SK-N-SH treated with all-trans-retinoic acid at 6 μM for 48 hours (cell line): ENCODE data around the gene CARM1.

Experiments used
- ARNTL ChIP-seq: fragments of 450-650 bp; formaldehyde crosslinking; IDR thresholded peaks from 2 replicates; pipeline ENCODE4 v1.5.0; 2020; ENCODE audit warnings: low read depth, mild to moderate bottlenecking, moderate library complexity, borderline replicate concordance
- CSDC2 ChIP-seq: fragments of 250-450 bp; sonication (Bioruptor Pico); IDR thresholded peaks from 2 replicates; pipeline ENCODE4 v1.5.0; 2020; ENCODE audit warnings: mild to moderate bottlenecking, moderate library complexity
- ZC3H10 ChIP-seq: fragments of 250-450 bp; sonication (Bioruptor Pico); IDR thresholded peaks from 2 replicates; pipeline ENCODE4 v1.5.1; 2021; ENCODE audit warnings: mild to moderate bottlenecking, moderate library complexity
- ZFP3 ChIP-seq: fragments of 250-450 bp; sonication (Bioruptor Pico); IDR thresholded peaks from 2 replicates; pipeline ENCODE4 v1.5.0; 2020; ENCODE audit warnings: mild to moderate bottlenecking, moderate library complexity
- ZFP30 ChIP-seq: fragments of 450-650 bp; formaldehyde crosslinking; IDR thresholded peaks from 2 replicates; pipeline ENCODE4 v1.5.0; 2022; ENCODE audit warnings: mild to moderate bottlenecking, moderate library complexity
- ZNF8 ChIP-seq: fragments of 450-650 bp; formaldehyde crosslinking; IDR thresholded peaks from 2 replicates; pipeline ENCODE4 v1.5.0; 2020; ENCODE audit warnings: mild to moderate bottlenecking, moderate library complexity
- TF ChIP-seq, protein P1 (sequence below): fragments of 250-450 bp; sonication (Bioruptor Pico); IDR thresholded peaks from 2 replicates; pipeline ENCODE4 v1.5.1; 2020; ENCODE audit warnings: low read depth, mild to moderate bottlenecking, moderate library complexity
- TF ChIP-seq, protein P2 (sequence below): fragments of 250-450 bp; sonication (Bioruptor Pico); IDR thresholded peaks from 2 replicates; pipeline ENCODE4 v1.5.1; 2021; ENCODE audit warnings: mild to moderate bottlenecking, moderate library complexity
- TF ChIP-seq, protein P3 (sequence below): fragments of 250-450 bp; sonication (Bioruptor Pico); IDR thresholded peaks from 2 replicates; pipeline ENCODE4 v1.8.0; 2020; ENCODE audit warnings: mild to moderate bottlenecking, moderate library complexity, borderline replicate concordance

DNA sequence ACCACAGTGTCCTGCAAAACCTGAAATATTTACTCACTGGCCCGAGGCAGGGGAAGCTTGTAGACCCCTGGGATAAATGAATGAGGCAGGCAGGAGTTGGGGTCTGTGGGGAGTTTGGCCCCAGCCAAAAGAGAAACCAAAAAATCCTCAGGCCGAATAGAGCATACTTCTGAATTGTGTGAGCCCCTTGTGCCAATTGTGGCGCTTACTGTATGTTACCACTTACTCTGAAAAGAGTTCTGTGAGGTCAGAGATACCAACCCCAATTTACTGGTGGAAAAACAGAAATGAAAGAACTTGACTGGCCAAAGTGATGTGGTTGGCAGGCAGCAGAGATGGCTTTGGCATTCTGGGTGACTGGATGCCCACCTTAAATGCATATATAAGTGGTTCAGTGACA lies 6.9 kb downstream of the CARM1 start:
- no peak for TF ChIP-seq ZFP3 (CRISPR knock-in tag)
- TF ChIP-seq, protein P1, sequence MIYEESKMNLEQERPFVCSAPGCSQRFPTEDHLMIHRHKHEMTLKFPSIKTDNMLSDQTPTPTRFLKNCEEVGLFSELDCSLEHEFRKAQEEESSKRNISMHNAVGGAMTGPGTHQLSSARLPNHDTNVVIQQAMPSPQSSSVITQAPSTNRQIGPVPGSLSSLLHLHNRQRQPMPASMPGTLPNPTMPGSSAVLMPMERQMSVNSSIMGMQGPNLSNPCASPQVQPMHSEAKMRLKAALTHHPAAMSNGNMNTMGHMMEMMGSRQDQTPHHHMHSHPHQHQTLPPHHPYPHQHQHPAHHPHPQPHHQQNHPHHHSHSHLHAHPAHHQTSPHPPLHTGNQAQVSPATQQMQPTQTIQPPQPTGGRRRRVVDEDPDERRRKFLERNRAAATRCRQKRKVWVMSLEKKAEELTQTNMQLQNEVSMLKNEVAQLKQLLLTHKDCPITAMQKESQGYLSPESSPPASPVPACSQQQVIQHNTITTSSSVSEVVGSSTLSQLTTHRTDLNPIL (CRISPR knock-in tag), result no peak
- TF ChIP-seq ZNF8 (CRISPR knock-in tag), result no peak
- TF ChIP-seq, protein P2, sequence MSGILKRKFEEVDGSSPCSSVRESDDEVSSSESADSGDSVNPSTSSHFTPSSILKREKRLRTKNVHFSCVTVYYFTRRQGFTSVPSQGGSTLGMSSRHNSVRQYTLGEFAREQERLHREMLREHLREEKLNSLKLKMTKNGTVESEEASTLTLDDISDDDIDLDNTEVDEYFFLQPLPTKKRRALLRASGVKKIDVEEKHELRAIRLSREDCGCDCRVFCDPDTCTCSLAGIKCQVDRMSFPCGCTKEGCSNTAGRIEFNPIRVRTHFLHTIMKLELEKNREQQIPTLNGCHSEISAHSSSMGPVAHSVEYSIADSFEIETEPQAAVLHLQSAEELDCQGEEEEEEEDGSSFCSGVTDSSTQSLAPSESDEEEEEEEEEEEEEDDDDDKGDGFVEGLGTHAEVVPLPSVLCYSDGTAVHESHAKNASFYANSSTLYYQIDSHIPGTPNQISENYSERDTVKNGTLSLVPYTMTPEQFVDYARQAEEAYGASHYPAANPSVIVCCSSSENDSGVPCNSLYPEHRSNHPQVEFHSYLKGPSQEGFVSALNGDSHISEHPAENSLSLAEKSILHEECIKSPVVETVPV, result no peak
- TF ChIP-seq ZC3H10 (CRISPR knock-in tag), result no peak
- TF ChIP-seq ARNTL (CRISPR knock-in tag), result no peak
- no peak for TF ChIP-seq CSDC2 (CRISPR knock-in tag)
- TF ChIP-seq, protein P3, sequence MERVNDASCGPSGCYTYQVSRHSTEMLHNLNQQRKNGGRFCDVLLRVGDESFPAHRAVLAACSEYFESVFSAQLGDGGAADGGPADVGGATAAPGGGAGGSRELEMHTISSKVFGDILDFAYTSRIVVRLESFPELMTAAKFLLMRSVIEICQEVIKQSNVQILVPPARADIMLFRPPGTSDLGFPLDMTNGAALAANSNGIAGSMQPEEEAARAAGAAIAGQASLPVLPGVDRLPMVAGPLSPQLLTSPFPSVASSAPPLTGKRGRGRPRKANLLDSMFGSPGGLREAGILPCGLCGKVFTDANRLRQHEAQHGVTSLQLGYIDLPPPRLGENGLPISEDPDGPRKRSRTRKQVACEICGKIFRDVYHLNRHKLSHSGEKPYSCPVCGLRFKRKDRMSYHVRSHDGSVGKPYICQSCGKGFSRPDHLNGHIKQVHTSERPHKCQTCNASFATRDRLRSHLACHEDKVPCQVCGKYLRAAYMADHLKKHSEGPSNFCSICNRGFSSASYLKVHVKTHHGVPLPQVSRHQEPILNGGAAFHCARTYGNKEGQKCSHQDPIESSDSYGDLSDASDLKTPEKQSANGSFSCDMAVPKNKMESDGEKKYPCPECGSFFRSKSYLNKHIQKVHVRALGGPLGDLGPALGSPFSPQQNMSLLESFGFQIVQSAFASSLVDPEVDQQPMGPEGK (CRISPR knock-in tag), result no peak
- TF ChIP-seq ZFP30, result no peak
